HepG2 (cell line): ENCODE measurements around the gene LENG1. TPM values are rescaled to one million over a fixed set of nuclear protein-coding genes. Genes with fewer than 3 reads are reported as not detected.
A peak's percentile ranks its signal among the peaks of the same experiment; 100 is the strongest.

Source experiments
- BORCS8-MEF2B ChIP-seq: sonication (generic); formaldehyde crosslinking; IDR thresholded peaks from 2 replicates; pipeline ENCODE4 v1.8.0; 2022; ENCODE audit warnings: mild to moderate bottlenecking, missing genetic modification reagents
- DDIT3 ChIP-seq: sonication (generic); formaldehyde crosslinking; IDR thresholded peaks from 2 replicates; pipeline ENCODE4 v1.4.0; 2020; ENCODE audit warnings: mild to moderate bottlenecking, missing genetic modification reagents
- JUND ChIP-seq: sonication (generic); formaldehyde crosslinking; IDR thresholded peaks from 2 replicates; pipeline ENCODE4 v1.8.0; 2022; ENCODE audit warnings: mild to moderate bottlenecking, missing genetic modification reagents
- NAIF1 ChIP-seq: sonication (generic); formaldehyde crosslinking; IDR thresholded peaks from 2 replicates; pipeline ENCODE4 v1.5.0; 2020; ENCODE audit warnings: mild to moderate bottlenecking, missing genetic modification reagents, borderline replicate concordance
- NCOA5 ChIP-seq: sonication (generic); formaldehyde crosslinking; IDR thresholded peaks from 2 replicates; pipeline ENCODE4 v1.4.0; 2020; ENCODE audit warnings: missing genetic modification reagents
- ZBTB14 ChIP-seq: sonication (generic); formaldehyde crosslinking; IDR thresholded peaks from 2 replicates; pipeline ENCODE4 v1.4.0; 2020; ENCODE audit warnings: missing genetic modification reagents
- ZNF34 ChIP-seq: sonication (generic); formaldehyde crosslinking; IDR thresholded peaks from 2 replicates; pipeline ENCODE4 v1.4.0; 2020; ENCODE audit warnings: mild to moderate bottlenecking, missing genetic modification reagents, borderline replicate concordance
- ZNF567 ChIP-seq: sonication (generic); formaldehyde crosslinking; IDR thresholded peaks from 2 replicates; pipeline ENCODE4 v1.8.1; 2023; ENCODE audit warnings: mild to moderate bottlenecking, missing genetic modification reagents, borderline replicate concordance
- ZSCAN31 ChIP-seq: sonication (generic); formaldehyde crosslinking; IDR thresholded peaks from 2 replicates; pipeline ENCODE4 v1.5.0; 2020; ENCODE audit warnings: low read depth, mild to moderate bottlenecking, missing genetic modification reagents
- polyA plus RNA-seq, 8 experiments: library from polyadenylated mRNA; depleted of rRNA in 3 of 8; stranded (reverse) in 7 of 8; unstranded in 1 of 8; fragments of >200 nt; fragmentation: Illumina TruSeq in 4 of 8; extraction: Trizol in 4 of 8; gene quantifications; 2 replicates each; pipeline versions ENCODE4 v1.2.1 to v1.2.3, GENCODE V29; 2011 to 2016; ENCODE audit warnings: low read depth in 4 of 8, missing spikeins in 1 of 8, mixed read lengths in 1 of 8; ENCODE audit not compliant: insufficient read depth in 1 of 8
- total RNA-seq, 5 experiments: library from RNA; depleted of rRNA; stranded (reverse); fragments of >200 nt; fragmentation: Illumina TruSeq; extraction: Trizol; gene quantifications; 2 replicates each; pipeline ENCODE4 v1.2.3, GENCODE V29; 2016; ENCODE audit warnings: low read depth in 1 of 5
- TF ChIP-seq, protein P1 (sequence below): IDR thresholded peaks from 2 replicates; pipeline ENCODE4 v1.6.1; 2016; ENCODE audit warnings: mild to moderate bottlenecking
- TF ChIP-seq, protein P2 (sequence below): sonication (generic); formaldehyde crosslinking; IDR thresholded peaks from 2 replicates; pipeline ENCODE4 v1.5.1; 2020; ENCODE audit warnings: missing genetic modification reagents, mild to moderate bottlenecking, borderline replicate concordance
- TF ChIP-seq, protein P3 (sequence below): IDR thresholded peaks from 2 replicates; pipeline ENCODE4 v1.6.1; 2016; ENCODE audit warnings: low read depth, control low read depth
- TF ChIP-seq, protein P4 (sequence below): sonication (generic); formaldehyde crosslinking; IDR thresholded peaks from 2 replicates; pipeline ENCODE4 v1.8.0; 2022; ENCODE audit warnings: missing genetic modification reagents, low read depth, mild to moderate bottlenecking, borderline replicate concordance
- TF ChIP-seq, protein P5 (sequence below): sonication (generic); formaldehyde crosslinking; IDR thresholded peaks from 2 replicates; pipeline ENCODE4 v1.4.0; 2020; ENCODE audit warnings: missing genetic modification reagents
- TF ChIP-seq, protein P6 (sequence below): sonication (generic); formaldehyde crosslinking; IDR thresholded peaks from 2 replicates; pipeline ENCODE4 v1.5.0; 2020; ENCODE audit warnings: missing genetic modification reagents

Gene LENG1
- total and polyA plus RNA-seq, 2 of the 13 experiments (the other 11 are each of a cell fraction or from before 2014, with no cell fraction given) = 1.8 to 3.8 TPM

DNA sequence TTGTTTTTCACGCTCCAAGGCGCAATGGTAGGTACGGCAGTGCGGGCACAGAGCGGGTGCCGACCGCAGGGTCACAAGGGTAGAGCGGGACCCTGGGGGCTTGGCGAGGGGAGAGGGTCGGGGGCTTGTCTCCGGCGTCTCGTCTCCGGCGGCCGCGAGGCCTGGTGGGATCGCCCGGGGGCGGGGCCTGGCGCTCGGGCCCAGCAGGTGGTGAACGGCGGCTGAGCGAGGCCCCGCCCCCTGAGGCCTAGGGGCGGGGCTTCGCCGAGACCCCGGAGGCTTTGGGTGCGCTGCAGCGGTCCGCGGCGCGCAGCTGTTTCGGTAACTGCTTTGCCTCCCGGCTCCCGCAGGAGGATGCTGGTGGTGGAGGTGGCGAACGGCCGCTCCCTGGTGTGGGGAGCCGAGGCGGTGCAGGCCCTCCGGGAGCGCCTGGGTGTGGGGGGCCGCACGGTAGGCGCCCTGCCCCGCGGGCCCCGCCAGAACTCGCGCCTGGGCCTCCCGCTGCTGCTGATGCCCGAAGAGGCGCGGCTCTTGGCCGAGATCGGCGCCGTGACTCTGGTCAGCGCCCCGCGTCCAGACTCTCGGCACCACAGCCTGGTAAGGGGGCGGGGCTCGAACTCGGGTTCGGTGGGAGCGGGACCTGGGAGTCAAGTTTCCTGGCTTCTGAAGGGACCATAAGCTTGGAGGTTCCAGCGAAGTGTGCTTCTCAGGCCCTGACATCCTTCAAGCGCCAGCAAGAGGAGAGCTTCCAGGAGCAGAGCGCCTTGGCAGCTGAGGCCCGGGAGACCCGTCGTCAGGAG is 31.7 kb upstream of the LENG1 start, which contains the start of gene TSEN34 (continued):
- TF ChIP-seq, protein P1, sequence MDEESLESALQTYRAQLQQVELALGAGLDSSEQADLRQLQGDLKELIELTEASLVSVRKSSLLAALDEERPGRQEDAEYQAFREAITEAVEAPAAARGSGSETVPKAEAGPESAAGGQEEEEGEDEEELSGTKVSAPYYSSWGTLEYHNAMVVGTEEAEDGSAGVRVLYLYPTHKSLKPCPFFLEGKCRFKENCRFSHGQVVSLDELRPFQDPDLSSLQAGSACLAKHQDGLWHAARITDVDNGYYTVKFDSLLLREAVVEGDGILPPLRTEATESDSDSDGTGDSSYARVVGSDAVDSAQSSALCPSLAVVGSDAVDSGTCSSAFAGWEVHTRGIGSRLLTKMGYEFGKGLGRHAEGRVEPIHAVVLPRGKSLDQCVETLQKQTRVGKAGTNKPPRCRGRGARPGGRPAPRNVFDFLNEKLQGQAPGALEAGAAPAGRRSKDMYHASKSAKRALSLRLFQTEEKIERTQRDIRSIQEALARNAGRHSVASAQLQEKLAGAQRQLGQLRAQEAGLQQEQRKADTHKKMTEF (CRISPR knock-in tag) = peak; percentile 65; the same call in 1 of the 2 replicates
- no peak for TF ChIP-seq ZNF567
- TF ChIP-seq ZBTB14 (CRISPR knock-in tag) = no peak
- TF ChIP-seq ZNF34 = no peak
- TF ChIP-seq, protein P2, sequence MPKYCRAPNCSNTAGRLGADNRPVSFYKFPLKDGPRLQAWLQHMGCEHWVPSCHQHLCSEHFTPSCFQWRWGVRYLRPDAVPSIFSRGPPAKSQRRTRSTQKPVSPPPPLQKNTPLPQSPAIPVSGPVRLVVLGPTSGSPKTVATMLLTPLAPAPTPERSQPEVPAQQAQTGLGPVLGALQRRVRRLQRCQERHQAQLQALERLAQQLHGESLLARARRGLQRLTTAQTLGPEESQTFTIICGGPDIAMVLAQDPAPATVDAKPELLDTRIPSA (CRISPR knock-in tag) = no peak
- no peak for TF ChIP-seq BORCS8-MEF2B (CRISPR knock-in tag)
- no peak for TF ChIP-seq DDIT3 (CRISPR knock-in tag)
- TF ChIP-seq JUND (CRISPR knock-in tag) = no peak
- TF ChIP-seq, protein P3, sequence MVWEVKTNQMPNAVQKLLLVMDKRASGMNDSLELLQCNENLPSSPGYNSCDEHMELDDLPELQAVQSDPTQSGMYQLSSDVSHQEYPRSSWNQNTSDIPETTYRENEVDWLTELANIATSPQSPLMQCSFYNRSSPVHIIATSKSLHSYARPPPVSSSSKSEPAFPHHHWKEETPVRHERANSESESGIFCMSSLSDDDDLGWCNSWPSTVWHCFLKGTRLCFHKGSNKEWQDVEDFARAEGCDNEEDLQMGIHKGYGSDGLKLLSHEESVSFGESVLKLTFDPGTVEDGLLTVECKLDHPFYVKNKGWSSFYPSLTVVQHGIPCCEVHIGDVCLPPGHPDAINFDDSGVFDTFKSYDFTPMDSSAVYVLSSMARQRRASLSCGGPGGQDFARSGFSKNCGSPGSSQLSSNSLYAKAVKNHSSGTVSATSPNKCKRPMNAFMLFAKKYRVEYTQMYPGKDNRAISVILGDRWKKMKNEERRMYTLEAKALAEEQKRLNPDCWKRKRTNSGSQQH (CRISPR knock-in tag) = no peak
- TF ChIP-seq ZSCAN31 (CRISPR knock-in tag) = no peak; the same call in 1 of the 2 replicates
- no peak for TF ChIP-seq NCOA5 (CRISPR knock-in tag)
- TF ChIP-seq, protein P4, sequence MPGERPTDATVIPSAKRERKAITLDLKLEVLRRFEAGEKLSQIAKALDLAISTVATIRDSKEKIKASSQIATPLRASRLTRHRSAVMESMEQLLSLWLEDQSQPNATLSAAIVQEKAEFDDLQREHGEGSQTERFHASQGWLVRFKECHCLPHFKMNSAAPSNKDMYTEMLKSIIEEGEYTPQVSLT (CRISPR knock-in tag) = no peak
- TF ChIP-seq, protein P5, sequence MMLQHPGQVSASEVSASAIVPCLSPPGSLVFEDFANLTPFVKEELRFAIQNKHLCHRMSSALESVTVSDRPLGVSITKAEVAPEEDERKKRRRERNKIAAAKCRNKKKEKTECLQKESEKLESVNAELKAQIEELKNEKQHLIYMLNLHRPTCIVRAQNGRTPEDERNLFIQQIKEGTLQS (CRISPR knock-in tag) = no peak; the same call in 1 of the 2 replicates
- no peak for TF ChIP-seq NAIF1 (CRISPR knock-in tag)
- TF ChIP-seq, protein P6, sequence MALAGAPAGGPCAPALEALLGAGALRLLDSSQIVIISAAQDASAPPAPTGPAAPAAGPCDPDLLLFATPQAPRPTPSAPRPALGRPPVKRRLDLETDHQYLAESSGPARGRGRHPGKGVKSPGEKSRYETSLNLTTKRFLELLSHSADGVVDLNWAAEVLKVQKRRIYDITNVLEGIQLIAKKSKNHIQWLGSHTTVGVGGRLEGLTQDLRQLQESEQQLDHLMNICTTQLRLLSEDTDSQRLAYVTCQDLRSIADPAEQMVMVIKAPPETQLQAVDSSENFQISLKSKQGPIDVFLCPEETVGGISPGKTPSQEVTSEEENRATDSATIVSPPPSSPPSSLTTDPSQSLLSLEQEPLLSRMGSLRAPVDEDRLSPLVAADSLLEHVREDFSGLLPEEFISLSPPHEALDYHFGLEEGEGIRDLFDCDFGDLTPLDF (CRISPR knock-in tag) = no peak
